HG02885 (cell line): ENCODE results near the gene ULK3.

Experiments used
- ATAC-seq: cut with Tn5 transposase; IDR thresholded peaks from one replicate; pipeline ENCODE4 v1.9.1; 2021; ENCODE audit warnings: mild to moderate bottlenecking; ENCODE audit not compliant: unreplicated experiment, poor library complexity

ULK3 gene

DNA sequence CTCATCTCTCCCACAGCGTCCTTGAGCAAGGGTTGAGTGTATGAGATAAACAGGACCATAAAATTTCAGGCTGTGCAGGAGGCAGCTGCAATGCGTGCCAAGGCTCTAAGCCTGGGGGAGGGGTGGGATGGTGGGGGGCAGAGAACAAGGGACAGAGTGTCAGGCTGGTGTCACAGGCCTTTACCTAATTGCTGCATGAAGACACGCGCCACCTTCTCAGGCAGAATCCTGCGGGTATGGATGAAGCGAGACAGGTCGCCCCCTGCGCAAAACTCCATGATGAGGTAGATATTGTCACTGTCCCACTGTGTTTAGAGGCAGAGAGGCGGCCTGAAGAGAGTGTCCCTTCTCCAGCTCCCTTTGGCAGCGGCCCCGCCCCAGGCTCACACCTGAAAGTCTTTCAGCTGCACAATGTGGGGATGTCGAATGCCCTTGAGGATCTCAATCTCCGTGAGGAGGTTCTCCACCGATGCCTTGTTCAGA lies 1.0 kb downstream of the ULK3 start:
- ATAC-seq = no peak

DNA sequence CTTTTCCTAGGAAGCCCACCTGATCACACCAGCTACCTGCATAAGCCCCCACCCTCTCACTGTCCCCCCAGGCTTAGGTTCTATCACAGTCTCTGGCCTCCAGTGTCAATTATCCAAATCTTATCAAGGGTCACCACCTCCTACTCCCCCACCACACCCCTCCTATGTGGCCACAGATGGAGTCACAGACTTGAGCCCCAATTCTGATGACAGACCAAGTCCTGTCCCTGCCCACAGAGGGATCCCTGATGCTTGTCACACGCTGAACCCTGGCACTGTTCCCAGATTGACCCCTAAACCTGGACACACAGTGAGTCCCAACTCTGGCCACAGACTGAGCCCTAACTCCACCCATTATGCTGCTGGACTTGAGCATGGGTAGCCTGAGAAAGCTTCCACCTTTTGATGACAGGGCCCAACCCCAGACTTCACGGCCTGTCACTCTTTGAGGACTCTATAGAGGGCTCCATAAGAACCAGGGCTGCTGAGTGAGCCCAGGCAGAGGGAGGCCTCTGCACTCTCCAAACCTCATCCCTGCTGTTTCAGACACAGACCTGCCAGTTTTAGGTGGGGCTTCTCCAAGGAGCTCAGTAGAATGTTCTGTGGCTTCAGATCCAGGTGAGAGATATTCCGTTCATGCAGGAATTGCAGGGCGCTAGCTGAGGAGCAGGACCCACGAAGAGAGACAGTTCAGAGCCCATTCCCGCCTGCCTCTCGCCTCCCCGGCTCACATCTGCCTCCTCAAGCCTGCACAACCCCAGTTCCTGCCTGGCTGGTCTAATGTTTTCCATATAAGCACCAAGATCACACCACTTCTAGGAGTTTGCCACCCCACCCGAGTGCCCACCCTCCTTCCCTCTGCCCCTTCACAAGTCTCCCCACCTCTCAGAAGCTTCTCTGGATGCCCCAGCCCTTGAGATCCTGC lies 1.8 kb downstream of the ULK3 start:
- no peak for ATAC-seq

DNA sequence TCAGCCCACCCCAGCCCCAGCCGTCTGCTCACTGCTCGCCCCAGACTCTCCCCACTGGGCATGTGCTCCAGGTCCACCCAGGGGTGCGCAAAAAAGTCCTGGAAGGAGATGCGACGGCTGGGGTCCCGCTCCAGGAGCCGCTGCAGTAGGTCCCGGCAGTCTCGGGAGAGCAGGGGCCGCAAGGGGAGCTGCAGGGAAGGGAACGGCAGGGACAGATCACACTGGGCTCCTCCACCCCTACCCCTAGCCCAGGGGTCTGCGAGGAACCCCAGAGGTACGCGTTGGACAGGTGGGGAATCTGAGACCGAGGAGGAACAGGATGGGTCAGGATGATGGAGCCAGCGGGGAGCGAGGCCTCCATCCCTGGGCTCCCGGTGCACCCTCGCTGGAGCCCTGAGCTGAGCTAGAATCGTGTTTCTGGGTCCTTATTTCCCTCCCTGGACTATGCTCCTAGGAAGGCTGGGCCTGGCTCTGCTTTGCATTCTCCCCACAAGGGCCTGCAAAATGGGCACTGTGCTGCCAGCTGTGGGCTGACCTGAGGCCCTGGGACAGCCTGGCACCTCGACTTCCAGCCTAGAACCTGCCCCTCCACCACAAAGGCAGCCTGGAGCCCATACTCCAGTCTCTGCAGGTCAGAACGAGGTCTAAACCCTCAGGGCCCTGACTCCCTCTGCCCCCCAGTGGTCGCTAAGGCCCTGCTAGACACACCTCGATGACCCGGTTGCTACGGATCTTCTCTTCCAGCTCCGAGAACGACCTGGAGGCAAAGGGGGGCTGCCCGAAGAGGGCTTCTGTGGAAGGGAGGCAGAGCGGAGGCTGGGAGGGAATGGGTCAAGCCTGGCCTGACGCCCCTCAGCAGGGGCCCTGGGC lies 3.2 kb downstream of the ULK3 start:
- no peak for ATAC-seq

DNA sequence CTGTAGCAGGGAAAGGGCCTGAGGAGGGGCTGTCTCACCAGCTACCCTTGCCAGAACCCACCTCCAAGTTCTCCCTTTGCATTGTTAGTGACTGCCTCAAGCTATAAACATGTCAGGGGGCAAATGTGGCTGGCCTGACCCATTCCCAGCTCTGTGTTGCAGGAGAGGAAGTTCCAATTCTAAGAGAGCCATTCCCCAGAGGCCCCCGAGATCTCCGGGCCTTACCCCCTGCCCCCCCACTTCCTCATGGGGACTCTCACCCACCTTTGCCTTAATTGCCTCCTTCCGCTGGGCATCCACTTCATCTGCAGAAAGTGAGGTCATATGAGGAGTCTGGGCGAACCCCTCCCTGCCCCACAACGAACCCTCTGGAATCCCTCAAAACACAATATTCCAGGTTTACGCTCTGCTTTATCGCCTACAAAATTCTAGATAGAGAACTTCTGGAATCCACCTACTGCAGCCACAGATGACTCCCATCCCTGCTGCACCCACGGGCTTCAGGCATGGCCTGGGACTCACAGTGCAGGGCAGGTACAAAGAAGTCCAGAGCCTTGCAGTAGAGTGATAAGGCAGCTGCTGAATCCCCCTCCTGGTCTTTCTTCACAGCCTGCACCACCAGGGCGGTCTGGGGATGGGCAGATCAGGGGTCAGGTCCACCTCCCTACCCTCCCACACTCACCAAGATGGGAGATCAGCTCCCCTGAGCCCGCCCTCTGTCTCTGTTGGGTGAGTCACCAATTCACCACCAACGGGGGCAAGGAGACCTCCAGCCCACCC lies 4.0 kb downstream of the ULK3 start:
- no peak for ATAC-seq

DNA sequence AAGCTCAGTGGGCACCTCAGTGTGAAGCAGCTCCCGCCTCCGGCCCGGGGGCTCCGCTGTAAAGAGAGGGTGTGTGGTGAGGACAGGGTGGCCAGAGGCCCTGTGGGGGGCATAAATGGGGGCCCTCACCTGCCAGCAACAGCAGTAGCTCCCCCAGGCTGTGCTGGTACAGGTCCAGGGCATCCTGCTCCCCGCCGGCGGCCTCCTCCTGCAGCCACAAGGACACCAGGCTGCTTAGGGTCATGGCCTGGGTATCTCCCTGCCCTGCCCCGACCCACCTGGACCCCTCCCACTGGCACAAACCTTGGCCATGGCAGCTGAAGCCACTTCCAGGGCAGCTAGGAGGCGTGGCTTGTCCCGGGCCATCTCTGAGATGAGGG lies 4.8 kb downstream of the ULK3 start:
- ATAC-seq = no peak

DNA sequence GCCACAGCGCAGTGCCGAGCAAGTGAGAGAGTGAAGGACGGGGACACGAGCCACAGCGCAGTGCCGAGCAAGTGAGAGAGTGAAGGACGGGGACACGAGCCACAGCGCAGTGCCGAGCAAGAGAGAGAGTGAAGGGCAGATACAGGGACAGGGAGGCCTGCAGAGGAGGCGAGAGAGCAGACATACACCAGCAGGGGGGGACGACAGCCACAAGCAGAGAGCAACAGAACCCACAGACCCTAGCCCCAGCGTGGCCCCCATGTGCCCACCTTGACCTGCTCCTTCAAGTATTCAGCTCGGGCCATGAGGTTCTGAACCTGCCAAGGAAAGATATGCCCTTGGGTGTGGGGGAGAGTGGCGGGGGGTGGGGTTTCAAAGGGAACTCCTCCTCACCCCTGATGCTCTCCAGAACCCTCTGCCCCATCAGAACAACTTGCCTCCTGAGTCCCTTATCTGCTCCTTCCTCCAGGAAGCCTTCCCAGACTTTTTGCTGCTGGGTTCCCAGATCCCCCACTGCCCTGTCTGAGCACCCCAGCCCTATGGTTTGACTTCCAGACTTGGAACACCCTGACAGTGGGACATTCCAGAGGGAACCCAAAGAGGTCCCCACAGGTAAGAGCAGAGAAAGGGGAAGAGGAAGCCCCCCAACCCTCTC lies 5.3 kb downstream of the ULK3 start:
- no peak for ATAC-seq

DNA sequence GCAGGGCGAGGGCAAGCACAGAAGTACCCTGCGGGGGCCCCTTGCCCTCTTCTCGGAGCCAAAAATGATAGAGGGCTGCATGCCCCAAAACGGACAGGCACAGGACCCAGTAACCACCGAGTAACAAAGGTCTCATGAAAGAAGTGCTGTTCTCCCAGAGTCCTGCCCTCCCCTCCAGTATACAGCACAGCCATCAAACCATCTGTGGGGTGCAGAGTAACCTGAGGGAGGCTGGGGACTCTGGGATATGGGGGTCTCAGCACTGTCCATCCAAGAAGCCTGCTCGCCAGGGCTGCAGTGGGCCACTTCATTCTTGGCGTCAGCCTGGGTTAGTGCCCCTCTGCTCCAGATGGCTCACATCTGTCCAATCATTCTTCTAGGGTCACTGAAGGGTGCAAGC lies 6.1 kb downstream of the ULK3 start:
- no peak for ATAC-seq

DNA sequence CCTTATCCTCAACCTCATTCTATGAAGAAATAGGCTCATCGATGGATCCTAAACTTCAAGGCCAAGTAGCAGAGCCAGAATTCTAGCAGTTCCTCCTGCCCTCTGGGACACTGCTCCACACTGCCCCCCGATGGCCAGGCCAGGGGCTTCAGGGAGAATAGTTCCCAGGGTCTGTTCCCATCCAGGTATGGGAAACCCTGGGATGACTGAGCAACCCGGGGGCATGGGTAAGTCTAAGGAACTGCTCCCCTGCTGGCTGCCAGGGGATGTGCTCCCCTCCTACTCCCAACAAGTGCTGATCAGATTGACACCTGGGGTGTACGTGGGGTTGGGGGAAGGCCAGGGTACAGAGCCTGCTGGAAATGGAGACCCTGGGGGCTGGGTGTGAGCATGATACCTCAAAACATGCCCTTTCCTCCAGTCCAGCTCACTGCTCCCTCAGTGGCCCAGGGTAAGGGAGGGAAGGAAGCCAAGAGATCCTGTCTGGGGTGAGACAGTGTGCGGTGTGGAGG lies 7.6 kb downstream of the ULK3 start:
- ATAC-seq = no peak

DNA sequence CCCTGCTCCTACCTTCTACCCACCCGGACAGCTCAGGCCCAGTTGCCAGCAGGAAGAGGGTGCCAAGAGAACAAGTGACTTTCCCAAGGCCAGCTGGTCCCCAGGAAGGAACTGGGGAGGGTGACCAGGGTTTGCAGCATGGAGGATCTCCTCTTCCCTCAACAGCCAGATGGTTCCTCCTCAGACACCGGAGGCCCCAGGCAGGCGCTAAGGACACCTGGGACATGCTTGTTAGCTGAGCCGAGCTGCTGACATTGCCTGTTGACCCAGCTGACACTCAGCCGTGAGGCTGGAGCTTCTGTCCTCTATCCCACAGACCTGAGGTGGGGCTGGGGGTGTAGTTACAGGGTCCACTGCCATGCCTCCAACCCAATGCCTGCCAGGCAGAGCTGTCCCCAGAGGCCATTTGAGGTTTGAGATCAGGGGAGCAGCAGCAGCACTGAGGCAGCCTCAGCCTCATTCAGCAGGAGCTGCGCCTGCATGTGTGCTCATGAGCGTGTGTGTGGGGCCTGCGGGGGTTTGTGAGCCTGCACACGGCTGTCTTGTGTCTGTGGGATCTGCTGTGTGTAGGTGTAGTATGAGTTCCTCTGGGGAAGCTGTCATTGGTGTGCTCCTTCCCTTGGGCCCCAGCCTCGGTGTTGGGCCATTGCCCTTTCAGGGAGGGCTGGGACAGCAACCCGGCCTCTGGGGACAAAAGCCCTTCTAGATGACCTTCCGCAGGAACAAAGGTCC lies 9.4 kb downstream of the ULK3 start:
- no peak for ATAC-seq

DNA sequence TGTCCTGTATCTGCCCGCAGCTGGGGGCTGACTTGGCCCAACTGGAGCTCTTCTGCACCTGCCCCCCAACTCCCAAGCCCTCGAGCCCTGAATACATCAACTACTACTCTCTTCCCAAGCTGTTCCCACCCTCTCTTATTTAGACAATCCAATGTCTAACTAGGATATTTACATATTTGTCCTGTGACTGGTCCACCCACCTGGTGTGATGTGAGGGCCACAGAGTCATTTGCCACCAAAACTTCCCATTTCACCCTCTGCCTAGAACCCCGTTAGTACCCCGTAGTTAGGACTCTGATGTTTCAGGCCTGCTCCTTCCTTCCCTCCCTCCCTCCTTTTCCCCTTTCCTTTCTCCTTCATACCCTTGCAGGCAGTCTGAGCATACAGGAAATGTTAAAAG lies 10.1 kb downstream of the ULK3 start:
- no peak for ATAC-seq

DNA sequence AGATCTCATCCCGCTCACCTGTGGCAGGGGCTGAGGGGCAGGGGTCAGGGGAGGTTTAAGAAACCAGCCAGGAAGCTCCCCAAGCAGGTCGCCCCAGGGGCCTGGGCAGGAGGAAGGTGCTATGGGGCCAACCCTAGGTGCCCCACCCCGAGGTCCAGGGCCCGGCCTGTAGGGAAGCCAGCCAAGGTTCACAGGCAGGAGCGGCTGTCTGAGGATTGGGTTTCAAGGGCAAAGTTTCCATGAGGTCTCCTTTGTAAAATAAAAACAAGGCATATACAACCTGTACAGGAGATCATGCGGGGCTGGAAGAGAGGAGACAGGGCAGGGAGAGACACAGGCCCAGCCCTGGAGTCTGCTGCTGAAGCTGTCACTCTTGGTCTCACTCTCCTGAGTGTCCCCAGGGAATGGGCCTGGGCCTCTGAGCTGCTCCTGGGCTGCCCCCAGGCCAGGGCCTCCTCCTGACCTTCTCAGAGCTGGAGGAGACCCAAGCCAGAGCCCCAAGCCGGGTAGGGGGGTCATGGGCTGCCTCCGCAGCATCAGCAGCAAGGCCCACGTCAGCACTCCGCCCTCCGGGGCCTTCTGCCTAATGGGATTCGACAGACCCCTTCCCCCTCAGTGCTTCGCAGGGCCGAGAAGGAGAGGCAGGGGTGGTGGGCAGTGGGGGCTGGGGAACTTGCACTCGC lies 11.0 kb downstream of the ULK3 start:
- no peak for ATAC-seq

DNA sequence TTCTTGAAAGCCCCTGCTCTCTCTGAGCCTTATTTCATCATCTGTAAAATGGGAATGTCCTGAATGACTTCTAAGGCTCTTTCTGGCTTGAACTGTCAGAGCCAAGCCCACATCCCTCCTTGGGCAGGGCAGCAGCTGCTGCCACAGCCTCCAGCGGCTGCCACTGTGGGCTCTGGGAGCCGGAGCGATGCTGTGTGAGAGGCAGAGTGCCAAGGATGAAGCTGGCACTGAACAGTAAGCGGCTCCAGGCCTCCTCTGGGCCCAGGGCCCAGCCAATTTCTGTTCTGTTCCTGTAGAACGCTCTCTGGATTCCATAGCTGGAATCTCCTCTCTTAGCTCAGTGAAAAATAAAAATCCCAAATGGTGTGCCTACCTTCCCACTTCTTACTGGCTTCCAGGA lies 12.1 kb downstream of the ULK3 start:
- no peak for ATAC-seq

DNA sequence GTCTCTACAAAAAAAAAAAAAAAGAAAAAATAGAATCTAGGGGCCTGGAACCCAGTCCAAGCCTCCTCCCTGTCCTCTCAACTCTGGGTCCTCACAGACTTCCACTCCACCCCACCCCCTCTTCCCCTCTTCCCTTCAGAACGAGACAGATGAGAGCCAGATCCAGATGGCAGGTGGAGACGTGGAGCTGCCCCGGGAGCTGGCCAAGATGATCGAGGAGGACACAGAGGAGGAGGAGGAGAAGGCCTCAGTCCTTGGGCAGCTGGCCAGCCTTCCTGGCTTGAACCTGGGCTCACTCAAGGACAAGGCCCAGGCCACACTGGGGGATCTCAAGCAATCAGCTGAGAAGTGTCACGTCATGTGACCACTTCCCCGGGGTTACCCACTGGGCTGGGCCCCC lies 13.0 kb downstream of the ULK3 start:
- ATAC-seq = no peak

DNA sequence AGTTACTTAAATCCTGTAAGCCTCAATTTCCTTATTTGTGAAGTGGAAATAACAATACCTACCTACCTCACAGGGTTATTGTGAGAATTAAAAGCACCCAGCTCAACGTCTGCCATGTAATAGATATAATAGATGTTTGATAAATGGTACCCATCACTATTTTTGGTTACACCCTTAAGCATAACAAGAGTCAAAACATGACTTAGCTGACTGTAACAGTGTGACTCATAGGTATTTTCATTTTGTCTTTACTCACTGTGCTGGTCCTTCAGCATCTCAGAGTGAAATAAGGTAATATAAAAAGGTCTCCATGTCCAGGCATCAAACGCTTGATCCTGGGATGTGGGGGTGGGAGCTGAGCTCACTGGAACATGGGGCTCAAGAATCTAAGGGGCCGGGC lies 13.5 kb downstream of the ULK3 start:
- ATAC-seq = no peak

DNA sequence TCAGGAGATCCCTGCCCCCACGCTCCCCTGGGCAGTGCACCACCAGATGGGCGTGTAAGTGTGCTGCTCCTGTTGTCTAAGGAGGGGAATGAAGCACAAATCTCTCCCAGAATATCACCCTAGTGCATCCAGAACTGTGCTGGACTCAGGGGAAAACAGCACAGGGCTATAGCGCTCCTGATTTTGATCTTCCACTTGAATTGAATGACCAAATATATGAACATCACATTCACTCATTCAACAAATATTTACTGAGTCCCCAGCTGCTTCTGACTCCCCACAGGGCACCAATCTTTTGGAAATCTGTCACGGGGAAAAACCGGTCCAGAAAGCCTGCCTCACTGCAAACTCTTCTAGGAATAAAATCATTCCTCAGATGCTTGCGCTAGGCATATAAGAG lies 14.1 kb downstream of the ULK3 start:
- ATAC-seq = no peak

DNA sequence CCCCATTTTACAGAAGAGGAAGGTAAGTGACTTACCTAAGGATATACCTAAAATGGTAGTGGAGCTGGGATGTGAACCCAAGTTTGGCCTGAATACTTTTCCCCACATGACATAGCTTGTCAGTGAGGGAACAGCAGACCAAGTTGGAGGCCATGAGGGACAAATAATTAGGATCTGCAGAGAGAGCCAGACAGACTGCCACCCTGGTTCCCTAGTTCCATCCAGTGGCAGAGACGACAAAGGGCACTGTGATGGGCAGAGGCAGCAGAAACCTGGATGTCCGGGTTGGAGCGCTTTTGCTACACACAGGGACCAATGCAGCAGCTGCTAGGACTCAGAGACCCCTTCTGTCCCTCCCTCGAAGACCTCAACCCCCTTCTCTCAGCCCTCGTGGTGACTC lies 15.3 kb downstream of the ULK3 start:
- no peak for ATAC-seq

DNA sequence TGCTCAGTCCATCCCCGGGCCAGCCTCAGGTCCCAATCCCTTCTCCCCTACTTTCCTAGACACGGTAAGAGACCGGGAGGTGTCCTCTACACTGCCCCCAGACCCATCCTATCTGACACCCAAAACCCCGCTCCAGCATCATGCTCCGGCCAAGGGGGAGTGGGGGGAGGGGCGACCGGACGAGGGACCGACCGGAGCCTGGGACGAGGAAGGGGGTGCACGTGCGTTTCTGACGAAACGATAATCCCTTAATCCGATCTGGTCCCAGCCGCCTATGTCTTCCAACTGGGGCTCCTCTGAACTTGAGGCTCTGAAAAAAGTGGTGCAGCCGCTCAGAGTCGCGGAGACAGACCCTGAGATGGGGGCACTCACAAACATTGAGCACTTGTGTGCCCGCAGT lies 16.0 kb downstream of the ULK3 start:
- ATAC-seq = no peak

DNA sequence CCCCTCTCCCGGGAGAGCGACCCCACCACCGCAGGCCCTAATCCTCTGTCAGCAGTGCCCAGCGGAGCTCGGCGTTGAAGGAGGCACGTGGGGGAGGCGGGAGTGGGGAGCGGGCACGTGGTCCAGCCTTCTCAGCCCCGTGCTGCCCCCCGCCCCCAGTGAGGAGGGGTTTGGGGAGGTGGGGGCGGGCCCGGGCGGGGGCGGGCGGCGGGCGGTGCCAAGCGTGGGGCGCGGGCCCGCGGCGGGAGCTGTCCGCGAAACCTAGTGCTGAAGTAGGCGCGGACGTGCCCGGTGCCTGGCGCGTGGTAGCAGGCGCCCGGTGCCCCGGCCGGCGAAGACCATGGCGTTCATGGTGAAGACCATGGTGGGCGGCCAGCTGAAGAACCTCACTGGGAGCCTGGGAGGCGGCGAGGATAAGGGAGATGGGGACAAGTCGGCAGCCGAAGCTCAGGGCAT lies 16.6 kb downstream of the ULK3 start, which contains the start of gene CPLX3:
CPLX3 (plus strand) TSS at position 264 of the 456 bp plus-strand sequence; CDS start at position 341, 77 bp downstream.
- ATAC-seq = no peak
